CD4-positive, alpha-beta T cell treated with Interleukin-15 for 1 hour (primary cell): Measurements from ENCODE around the gene TP53.
"Not testable (repeated sequence)": the region's sequence is repeated elsewhere in the genome, so short reads cannot be mapped to it uniquely, and the experiment has no call there.

Experiments used
- DNase-seq: peaks from one replicate; pipeline ENCODE4 v3.0.0-alpha.2; 2020

Gene TP53

GRCh38 chr17:7673239-7673638 is 14.1 kb downstream of the TP53 start:
- peak; percentile 34 for DNase-seq

DNA sequence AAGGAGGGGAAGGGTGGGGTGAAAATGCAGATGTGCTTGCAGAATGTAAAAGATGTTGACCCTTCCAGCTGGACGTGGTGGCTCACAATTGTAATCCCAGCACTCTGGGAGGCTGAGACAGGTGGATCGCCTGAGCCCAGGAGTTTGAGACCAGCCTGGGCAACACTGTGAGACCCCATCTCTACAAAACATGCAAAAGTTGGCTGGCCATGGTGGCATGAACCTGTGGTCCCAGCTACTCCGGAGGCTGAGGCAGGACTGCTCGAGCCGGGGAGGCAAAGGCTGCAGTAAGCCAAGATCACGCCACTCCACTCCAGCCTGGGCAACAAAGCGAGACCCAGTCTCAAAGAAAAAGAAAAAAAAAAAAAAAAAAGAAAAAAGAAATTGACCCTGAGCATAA is 18.8 kb downstream of the TP53 start:
- no peak for DNase-seq

DNA sequence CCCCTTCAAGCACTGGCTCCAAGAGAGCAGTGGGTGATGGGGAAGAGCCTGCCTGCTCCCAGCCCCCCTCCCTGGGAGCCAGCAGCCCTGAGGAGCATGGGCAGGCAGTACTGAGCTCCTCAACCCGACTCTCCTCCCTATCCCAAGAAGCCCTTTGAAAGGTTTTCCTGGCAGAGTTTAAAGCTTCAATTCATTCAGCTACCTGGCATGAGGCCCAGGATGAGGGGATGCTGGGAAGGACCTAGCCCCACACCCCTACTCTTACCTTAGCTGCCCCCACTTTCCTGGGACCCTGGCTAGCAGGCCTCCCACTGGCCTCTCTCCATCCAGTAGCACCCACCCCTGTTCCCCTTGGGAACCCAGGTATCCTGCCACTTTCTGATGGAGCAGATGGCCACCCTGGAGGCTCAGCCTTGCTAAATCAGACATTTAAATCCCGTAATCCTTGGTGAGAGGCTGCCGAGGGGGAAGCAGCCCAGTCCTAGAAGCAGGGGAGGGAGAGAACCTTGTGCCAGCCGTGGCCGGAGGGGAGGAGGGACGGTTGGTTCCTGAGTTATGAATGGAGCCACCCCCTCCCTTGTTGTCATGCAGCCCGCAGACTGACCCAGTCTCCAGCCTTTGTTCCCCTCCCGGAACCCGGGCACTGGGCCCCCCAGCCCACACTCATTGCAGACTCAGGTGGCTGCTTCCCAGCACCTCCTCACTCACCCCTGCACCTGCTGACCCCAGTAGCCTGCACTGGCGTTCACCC is 19.5 kb downstream of the TP53 start:
- DNase-seq = no peak

- no peak for DNase-seq
Measured at GRCh38 chr17:7656958-7657609, 30.2 kb downstream of the TP53 start.

DNA sequence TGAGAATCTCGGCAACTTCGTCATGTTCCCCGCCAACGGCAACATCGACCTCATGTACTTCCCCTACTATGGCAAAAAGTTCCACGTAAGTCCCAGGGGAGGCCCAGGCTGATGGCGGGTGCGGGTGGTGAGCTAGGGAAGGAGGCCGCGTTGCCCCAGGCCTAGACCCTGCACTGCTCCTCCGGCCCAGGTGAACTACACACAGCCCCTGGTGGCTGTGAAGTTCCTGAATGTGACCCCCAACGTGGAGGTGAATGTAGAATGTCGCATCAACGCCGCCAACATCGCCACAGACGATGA is 31.8 kb downstream of the TP53 start:
- no peak for DNase-seq

DNA sequence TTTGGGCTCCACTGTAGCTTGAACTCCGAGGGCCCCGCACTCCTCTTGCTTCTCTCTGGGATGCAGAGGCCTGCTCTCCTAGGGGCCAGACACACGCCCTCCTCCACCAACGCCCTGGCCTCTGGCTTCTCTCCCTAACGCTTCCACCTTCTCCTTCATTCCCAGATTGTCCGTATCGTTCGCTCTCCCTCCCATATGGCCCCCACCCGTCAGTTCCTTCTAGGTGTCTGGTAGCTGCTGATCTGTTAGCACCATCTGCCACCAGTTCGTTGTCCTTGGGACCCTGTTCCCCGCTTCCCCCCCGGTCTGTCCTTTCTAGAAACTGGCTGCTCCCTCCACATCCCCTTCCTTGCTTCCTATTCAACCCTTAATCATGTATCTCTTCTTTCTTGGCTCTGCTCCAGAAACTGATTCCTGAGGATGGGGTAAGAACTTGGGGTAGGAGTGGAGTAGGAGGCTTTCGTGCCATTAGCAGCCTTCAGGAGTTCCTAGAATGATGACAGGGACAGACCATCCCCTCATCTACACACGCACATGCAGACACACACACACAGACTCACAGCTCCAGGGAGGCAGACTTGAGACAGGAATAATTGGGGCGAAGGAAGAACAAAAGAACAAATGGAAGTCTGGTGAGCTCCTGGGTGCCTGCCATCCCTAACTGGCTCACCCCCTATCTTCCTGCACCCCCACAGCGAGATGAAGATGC is 32.3 kb downstream of the TP53 start:
- DNase-seq = no peak

DNA sequence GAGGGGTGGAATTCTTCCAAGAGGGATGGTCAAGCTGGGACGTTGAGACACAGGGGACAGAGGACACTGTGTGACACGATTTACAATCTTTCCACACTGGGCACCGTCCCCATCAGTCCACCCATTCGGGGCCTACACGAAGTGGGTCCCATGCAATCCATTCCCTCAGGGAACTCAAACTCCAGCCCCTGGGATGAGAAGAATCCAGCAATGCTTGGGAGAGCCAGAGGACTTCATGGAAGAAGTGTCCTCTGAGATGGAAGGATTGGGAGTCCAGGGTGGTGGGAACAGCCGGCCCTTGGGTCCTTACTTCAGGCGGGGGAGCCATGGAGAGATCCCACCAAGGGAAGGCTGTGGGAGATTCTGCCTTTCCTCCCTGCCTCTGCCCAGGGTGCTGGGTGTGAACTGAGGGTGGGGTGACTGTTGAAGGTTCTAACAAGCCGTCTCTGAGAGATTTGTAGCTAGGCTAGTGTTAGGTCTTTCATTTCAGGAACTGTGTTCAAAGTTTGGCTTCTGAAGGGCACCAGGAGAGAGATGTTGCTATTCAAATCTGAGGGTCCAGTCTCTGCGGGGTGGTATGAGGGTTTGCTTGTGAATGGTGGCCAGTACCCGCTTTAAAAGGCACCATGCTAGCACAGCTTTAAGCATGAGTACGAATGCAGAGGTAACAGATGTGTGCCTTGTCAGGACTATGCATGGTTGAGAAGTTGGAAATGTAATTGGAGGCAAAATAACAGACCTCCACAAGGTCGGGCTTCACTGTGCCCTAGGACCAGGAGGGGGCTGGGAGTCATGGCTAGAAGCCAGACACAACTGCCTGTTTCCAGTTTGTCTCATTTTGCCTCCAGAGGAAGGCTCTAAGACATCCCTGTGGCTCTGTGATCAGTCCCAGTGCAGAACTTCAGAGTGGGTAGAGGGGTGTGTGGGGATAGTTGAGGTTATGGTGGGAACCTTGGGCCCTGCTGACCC is 34.6 kb downstream of the TP53 start:
- DNase-seq = no peak

DNA sequence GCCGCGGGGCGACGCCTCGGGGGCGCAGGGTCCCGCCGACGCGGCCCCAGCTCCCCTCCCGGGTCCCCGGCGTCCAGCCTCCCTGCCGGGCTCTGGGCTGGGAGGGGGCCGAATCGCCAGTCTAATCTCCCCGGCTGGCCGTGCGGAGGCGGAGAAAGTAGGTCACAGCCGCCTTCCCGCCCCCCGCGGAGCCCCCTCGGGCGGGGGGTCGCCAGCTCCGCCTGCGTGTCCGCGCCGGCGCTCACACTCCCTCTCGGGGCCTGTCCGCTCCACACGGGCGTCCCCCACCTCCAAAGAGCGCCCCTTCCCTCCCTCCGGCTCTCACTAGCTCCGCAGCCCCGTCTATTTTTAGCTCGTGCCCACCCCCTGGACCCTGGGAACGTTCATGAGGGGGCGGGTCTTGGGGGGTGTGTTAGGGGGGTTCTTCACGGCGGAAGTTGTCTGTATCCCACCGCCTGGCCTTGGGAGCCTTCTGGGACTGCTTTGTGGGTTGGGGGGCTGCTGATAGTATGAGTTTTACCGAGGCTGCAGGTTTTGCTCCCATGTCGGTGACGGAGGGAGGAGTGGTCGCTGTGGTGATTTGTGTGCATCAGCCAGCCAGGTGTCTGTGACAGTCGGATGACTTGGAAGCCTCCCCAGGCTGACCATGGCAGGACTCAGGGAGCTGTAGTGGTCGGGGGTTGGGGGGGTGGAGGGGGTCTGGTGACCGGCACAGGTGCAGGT is 35.5 kb downstream of the TP53 start:
- DNase-seq = no peak

- no peak for DNase-seq
Measured at GRCh38 chr17:7651097-7651664, 36.1 kb downstream of the TP53 start.

- peak; percentile 77 for DNase-seq
Measured at GRCh38 chr17:7650509-7651096, 36.7 kb downstream of the TP53 start, which contains the start of gene ATP1B2. Gene ATP1B2, plus strand, starts transcription at chr17:7650926. Its CDS starts 593 bp downstream, at chr17:7651519.

DNA sequence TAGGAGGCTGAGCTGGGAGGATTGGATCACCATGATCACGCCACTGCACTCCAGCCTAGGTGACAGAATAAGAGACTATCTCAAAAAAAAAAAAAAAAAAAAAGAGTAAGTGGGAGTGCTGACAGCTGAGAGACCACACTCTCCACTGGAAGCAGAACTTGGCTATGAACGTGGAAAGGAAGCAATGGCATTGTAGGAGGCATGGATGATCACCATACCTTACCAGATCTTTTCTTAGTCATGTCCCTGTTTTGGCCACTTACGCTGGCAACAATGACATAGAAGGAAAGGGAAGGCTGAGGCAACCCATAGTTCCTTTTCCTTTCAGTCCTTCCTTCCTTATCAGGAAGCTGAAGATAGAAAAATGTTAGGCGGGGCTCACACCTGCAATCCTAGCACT is 40.3 kb downstream of the TP53 start:
- no peak for DNase-seq

GRCh38 chr17:7646457-7646856 is 40.8 kb downstream of the TP53 start:
- DNase-seq = no peak

GRCh38 chr17:7644775-7645174 is 42.5 kb downstream of the TP53 start:
- DNase-seq = peak; percentile 41

GRCh38 chr17:7641635-7642034 is 45.7 kb downstream of the TP53 start:
- DNase-seq = not testable (repeated sequence)

DNA sequence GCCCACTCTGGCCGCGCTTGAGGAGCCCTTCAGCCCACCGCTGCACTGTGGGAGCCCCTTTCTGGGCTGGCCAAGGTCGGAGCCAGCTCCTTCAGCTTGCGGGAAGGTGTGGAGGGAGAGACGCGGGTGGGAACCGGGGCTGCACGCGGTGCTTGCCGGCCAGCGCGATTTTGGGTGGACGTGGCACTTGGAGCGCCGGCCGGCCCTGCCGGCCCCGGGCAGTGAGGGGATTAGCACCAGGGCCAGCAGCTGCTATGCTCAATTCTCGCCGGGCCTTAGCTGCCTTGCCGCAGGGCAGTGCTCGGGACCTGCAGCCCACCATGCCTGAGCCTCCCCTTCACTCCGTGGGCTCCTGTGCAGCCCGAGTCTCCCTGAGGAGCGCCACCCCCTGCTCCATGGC is 46.5 kb downstream of the TP53 start:
- DNase-seq = no peak

GRCh38 chr17:7636163-7636562 is 51.1 kb downstream of the TP53 start:
- DNase-seq = no peak

DNA sequence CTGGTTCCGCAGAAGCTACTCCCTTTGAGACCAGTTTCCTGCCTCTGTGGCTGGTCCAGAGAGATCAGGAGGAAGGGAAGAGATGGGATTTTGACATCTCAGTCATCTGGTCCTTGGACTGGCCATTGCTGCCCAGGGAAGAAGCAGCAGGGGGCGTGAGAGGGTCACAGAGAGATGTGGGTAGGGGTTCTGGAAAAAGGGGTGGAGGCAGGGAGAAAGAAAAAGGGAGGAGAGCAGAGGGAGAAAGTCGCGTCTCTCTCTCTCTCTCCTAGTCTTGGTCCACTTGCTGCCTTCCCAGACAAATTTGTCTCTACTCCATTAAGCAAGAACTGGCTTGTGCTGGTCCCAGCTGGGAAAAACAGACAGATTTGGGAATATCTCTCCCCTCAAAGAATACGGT is 52.9 kb downstream of the TP53 start:
- no peak for DNase-seq

DNA sequence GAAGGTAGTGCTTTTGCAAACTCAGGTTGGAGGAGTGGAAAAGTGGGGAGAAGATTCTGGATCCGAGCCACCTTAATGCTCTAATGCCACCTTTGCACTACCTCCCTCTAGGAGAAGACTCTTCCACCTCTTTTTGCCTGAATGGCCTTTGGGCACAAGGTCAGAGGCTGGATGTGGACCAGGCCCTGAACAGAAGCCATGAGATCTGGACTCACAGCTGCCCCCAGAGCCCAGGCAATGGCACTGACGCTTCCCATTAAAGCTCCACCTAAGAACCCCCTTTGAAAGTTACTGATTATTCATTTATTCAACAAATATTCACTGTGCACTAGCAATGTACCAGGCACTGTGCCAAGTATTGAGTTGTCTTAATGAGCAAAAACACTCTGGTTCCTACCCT is 54.2 kb downstream of the TP53 start:
- DNase-seq = no peak

GRCh38 chr17:7632492-7632894 is 54.8 kb downstream of the TP53 start:
- peak; percentile 47 for DNase-seq

DNA sequence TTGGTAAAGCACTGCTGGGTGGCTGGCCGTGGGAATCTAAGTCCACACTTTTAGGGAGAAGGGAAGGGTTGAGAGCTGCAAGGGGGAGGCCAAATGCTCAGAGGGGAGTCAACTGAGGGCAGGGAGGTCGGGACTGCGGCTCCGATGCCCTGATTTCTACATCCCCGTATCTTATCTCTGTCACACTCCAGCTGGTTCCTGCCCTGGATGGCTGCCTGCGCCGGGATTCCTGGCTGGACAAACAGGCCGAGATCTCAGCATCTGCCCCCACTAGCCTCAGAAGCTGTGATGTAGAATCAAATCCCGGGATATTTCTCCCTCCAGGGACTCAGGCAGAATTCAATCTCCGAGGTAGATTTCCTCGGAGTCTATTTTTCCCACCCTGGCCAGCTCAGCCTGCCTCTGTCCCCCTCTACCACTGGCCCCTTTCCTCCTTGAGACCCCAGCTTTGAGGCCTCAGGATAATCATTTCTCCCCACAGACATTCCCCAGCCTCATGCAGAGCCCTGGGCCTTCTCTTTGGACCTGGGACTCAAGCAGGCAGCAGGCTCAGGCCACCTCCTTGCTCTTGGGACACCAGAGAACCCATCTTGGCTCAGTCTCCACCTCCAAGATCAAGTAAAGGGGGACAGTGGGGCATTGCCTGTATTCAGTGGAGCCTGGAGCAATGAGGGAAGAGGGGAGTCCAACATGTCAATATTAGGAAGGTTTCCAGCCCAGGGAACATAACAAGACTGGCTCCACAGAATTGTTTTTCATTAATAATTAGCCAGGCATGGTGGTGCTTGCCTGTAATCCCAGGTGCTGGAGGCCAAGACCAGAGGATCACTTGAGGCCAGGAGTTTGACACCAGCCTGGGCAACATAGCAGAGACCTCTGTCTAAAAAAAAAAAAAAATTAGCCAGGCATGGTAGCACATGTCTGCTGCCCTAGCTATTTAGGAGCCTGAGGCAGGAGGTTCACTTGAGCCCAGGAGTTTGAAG is 55.6 kb downstream of the TP53 start:
- DNase-seq = no peak
